Activated T-helper 17 cell treated with anti-CD3 and anti-CD28 coated beads, Interleukin-2, amount 50 U/mL, for 72 hours (primary cell): ENCODE measurements around the gene ADGRF3. TPM values are rescaled to one million over a fixed set of nuclear protein-coding genes. Genes with fewer than 3 reads are reported as not detected.
"Not testable (repeated sequence)": the region's sequence is repeated elsewhere in the genome, so short reads cannot be mapped to it uniquely, and the experiment has no call there.

ENCODE experiments used
- ATAC-seq: fragments of 150-1000 bp; cut with Tn5 transposase; replicated peaks from 2 replicates; pipeline ENCODE4 v1.10.0; 2021; ENCODE audit warnings: mild to moderate bottlenecking, moderate library complexity
- H3K27ac Mint-ChIP-seq: one replicate; pipeline ENCODE4 v1.8.0; 2022; ENCODE audit warnings: mixed read lengths
- H3K27me3 Mint-ChIP-seq: one replicate; pipeline ENCODE4 v1.8.0; 2022; ENCODE audit warnings: mixed read lengths
- H3K36me3 Mint-ChIP-seq: one replicate; pipeline ENCODE4 v1.8.0; 2022; ENCODE audit warnings: low read depth, mild to moderate bottlenecking, mixed read lengths
- H3K4me1 Mint-ChIP-seq: one replicate; pipeline ENCODE4 v1.8.0; 2022; ENCODE audit warnings: mixed read lengths
- H3K4me3 Mint-ChIP-seq: one replicate; pipeline ENCODE4 v1.8.0; 2022; ENCODE audit warnings: mild to moderate bottlenecking, mixed read lengths
- H3K9me3 Mint-ChIP-seq: one replicate; pipeline ENCODE4 v1.8.0; 2022; ENCODE audit warnings: mixed read lengths
- total RNA-seq, 2 donors: library from RNA; stranded (reverse); gene quantifications; one replicate each; pipeline ENCODE4 v1.2.3, GENCODE V29; 2022

Gene ADGRF3
- total RNA-seq, 2 donors from 2014 or later: 1.4 to 3.0 TPM

- Mint-ChIP-seq H3K27me3 (no peaks in the 10 kb centered on the region), H3K4me1 (no peaks in the 10 kb centered on the region), H3K4me3 (no peak overlapping the region), H3K27ac (no peak overlapping the region), H3K36me3 (peaks cover 22% of the 10 kb centered on the region), H3K9me3 (no peaks in the 10 kb centered on the region)
- ATAC-seq: no peak
Measured at GRCh38 chr2:26292646-26293045, 53.9 kb downstream of the ADGRF3 start.

GRCh38 chr2:26290001-26290400, 56.6 kb downstream of the ADGRF3 start:
- no peaks in the 10 kb centered on the region for H3K9me3 Mint-ChIP-seq
- H3K36me3 Mint-ChIP-seq: peaks cover 45% of the 10 kb centered on the region
- H3K27ac Mint-ChIP-seq: no peak overlapping the region
- H3K4me1 Mint-ChIP-seq: no peaks in the 10 kb centered on the region
- no peak overlapping the region for H3K4me3 Mint-ChIP-seq
- no peak for ATAC-seq
- H3K27me3 Mint-ChIP-seq: no peaks in the 10 kb centered on the region

- Mint-ChIP-seq H3K27me3 (no peaks in the 10 kb centered on the region), H3K4me1 (no peaks in the 10 kb centered on the region), H3K9me3 (no peaks in the 10 kb centered on the region), H3K36me3 (peaks cover 85% of the 10 kb centered on the region), H3K4me3 (no peak overlapping the region), H3K27ac (no peak overlapping the region)
- no peak for ATAC-seq
Measured at GRCh38 chr2:26285931-26286330, 60.7 kb downstream of the ADGRF3 start.

- ATAC-seq: no peak
- Mint-ChIP-seq H3K27ac (no peak overlapping the region), H3K4me1 (no peaks in the 10 kb centered on the region), H3K27me3 (no peaks in the 10 kb centered on the region), H3K36me3 (peaks cover 91% of the 10 kb centered on the region), H3K4me3 (no peak overlapping the region), H3K9me3 (no peaks in the 10 kb centered on the region)
Measured at GRCh38 chr2:26284132-26284531, 62.5 kb downstream of the ADGRF3 start.

DNA sequence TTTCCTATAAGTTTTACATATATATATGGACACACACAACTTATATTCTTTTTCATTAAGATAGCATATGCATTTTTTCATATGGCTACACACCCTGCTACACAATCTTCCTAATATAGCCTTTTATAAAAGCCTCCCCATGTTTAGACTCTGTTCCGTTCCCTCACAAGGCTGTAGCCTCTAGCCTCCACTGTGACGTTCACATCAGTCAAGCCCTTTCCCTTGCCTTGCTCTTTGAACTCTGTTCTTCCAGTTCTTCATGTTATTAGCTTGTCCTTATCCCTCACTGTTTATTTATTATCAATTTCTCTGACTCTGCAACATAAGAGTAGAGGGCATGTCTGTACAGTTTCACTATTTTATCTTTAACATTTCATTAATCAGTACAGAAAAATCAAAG, 63.0 kb downstream of the ADGRF3 start:
- no peaks in the 10 kb centered on the region for H3K9me3 Mint-ChIP-seq
- ATAC-seq: no peak
- H3K36me3 Mint-ChIP-seq: peaks cover 96% of the 10 kb centered on the region
- H3K27me3 Mint-ChIP-seq: no peaks in the 10 kb centered on the region
- H3K4me3 Mint-ChIP-seq: no peak overlapping the region
- H3K27ac Mint-ChIP-seq: peak overlapping the region; percentile 10
- no peaks in the 10 kb centered on the region for H3K4me1 Mint-ChIP-seq

DNA sequence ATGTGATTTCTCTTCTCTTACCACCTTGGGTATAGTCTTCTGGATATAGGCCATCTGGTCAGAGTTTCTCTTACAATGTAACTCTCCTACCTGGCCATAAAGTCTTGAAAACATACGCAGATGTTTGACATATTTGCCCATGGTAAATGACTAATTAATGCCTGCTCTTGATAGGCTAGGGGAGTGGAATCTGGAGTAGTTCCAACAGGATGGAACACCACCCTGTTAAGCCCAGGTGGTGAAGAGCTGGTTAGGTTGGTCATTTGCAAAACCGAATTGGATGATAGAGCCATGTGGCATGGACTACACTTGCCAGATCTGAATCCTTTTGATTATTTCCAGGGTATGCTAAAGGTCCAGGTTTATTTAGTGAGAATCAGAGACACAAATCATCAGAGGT, 65.4 kb downstream of the ADGRF3 start:
- ATAC-seq: no peak
- no peak overlapping the region for H3K4me3 Mint-ChIP-seq
- H3K27me3 Mint-ChIP-seq: no peaks in the 10 kb centered on the region
- no peak overlapping the region for H3K27ac Mint-ChIP-seq
- peaks cover 94% of the 10 kb centered on the region for H3K36me3 Mint-ChIP-seq
- H3K4me1 Mint-ChIP-seq: no peaks in the 10 kb centered on the region
- H3K9me3 Mint-ChIP-seq: no peaks in the 10 kb centered on the region

- no peak for ATAC-seq
- H3K9me3 Mint-ChIP-seq: no peaks in the 10 kb centered on the region
- no peaks in the 10 kb centered on the region for H3K4me1 Mint-ChIP-seq
- peaks cover 98% of the 10 kb centered on the region for H3K36me3 Mint-ChIP-seq
- H3K4me3 Mint-ChIP-seq: no peak overlapping the region
- no peak overlapping the region for H3K27ac Mint-ChIP-seq
- no peaks in the 10 kb centered on the region for H3K27me3 Mint-ChIP-seq
Measured at GRCh38 chr2:26279886-26280285, 66.7 kb downstream of the ADGRF3 start.

GRCh38 chr2:26276484-26277227, 69.9 kb downstream of the ADGRF3 start:
- no peak for ATAC-seq
- H3K9me3 Mint-ChIP-seq: no peaks in the 10 kb centered on the region

DNA sequence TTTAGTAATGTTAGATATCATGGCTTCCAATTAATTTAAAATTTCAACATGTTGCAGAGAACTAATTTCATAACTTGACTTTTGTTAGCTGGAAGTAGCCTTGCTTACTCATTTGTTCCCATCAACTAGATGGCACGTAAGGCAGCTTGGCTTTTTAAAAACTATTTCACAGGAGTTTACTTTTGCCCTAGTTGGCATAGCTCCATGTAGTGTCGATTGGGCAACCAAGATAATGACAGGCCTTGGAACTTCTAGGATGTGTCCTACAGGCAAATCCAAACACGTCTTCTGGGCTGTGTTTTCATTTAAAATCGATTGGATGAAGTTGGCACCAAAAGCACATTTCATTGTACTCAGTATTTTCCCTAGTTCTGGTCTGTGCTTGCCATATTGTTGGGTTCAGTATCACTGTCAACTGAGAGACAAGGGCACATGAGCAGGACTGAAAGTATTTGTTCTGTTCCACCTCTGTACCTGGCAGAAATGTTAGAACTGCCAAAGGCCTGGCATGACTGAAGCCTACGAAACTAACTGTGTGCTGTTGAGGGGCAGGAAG, 72.5 kb downstream of the ADGRF3 start:
- Mint-ChIP-seq H3K27me3 (no peaks in the 10 kb centered on the region), H3K9me3 (no peaks in the 10 kb centered on the region), H3K36me3 (peaks cover 79% of the 10 kb centered on the region), H3K27ac (no peak overlapping the region), H3K4me1 (peaks cover 11% of the 10 kb centered on the region), H3K4me3 (no peak overlapping the region)
- no peak for ATAC-seq

More at GRCh38 chr2:26276484-26277227, 69.9 kb downstream of the ADGRF3 start:
- peaks cover 94% of the 10 kb centered on the region for H3K36me3 Mint-ChIP-seq
- H3K27ac Mint-ChIP-seq: no peak overlapping the region
- H3K4me1 Mint-ChIP-seq: no peaks in the 10 kb centered on the region
- H3K27me3 Mint-ChIP-seq: no peaks in the 10 kb centered on the region
- H3K4me3 Mint-ChIP-seq: no peak overlapping the region

DNA sequence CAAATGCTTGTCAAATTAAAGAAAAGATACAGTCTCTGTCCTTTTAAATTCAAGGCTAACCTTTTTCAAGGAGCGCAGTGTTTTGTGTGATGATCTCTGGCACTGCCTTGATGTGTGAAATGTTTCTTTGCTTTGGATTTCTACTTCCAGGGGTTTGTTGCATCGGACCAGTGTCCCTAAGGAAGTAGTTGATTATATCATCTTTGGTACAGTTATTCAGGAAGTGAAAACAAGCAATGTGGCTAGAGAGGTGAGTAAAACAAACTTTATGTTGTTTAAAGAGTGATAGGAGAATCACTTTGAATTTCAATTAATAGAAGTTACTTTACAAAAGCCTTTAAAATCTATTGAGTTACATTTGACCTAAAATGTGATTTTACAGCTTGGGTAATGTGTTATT, 73.1 kb downstream of the ADGRF3 start:
- Mint-ChIP-seq H3K36me3 (peaks cover 75% of the 10 kb centered on the region), H3K27me3 (no peaks in the 10 kb centered on the region), H3K9me3 (no peaks in the 10 kb centered on the region), H3K4me3 (no peak overlapping the region), H3K4me1 (peaks cover 11% of the 10 kb centered on the region), H3K27ac (no peak overlapping the region)
- no peak for ATAC-seq

- Mint-ChIP-seq H3K4me3 (no peak overlapping the region), H3K4me1 (peaks cover 11% of the 10 kb centered on the region), H3K27ac (no peak overlapping the region), H3K27me3 (no peaks in the 10 kb centered on the region), H3K9me3 (no peaks in the 10 kb centered on the region), H3K36me3 (peaks cover 64% of the 10 kb centered on the region)
- no peak for ATAC-seq
Measured at GRCh38 chr2:26270373-26270772, 76.2 kb downstream of the ADGRF3 start.

DNA sequence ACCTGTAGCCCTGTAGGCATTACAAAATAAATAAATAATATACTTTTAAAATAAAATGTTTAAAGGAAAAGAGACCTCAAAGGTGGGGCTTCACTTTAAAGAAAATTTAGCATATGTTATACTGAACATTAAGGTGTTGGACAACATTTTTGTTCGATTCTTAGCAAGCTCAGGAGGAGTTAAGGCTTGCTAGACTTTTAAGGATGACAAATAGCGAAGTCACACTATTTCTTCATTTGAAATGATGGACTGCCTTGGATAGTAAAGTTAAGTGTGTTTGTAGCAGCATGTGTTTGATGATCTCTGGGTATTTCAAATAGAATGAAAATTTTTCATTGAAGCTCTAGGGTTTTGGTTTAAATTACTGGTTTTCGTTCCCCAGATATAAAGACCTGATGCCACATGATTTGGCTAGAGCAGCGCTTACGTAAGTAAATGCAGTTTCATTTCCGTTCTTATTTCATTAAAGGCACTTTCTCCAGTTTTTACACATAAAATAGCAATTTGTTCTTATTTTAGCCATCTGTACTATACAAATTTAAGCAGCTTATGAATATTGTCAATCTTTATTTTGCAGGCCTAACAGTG, 76.9 kb downstream of the ADGRF3 start:
- H3K4me1 Mint-ChIP-seq: peaks cover 11% of the 10 kb centered on the region
- H3K27me3 Mint-ChIP-seq: no peaks in the 10 kb centered on the region
- H3K9me3 Mint-ChIP-seq: no peaks in the 10 kb centered on the region
- H3K27ac Mint-ChIP-seq: peak overlapping the region; percentile 49
- ATAC-seq: no peak
- peaks cover 64% of the 10 kb centered on the region for H3K36me3 Mint-ChIP-seq
- H3K4me3 Mint-ChIP-seq: no peak overlapping the region

GRCh38 chr2:26268670-26269385, 77.8 kb downstream of the ADGRF3 start:
- Mint-ChIP-seq H3K36me3 (peaks cover 65% of the 10 kb centered on the region), H3K4me1 (peaks cover 11% of the 10 kb centered on the region)
- ATAC-seq, H3K27me3 Mint-ChIP-seq, H3K4me3 Mint-ChIP-seq, H3K27ac Mint-ChIP-seq, H3K9me3 Mint-ChIP-seq: not testable (repeated sequence)

- ATAC-seq: no peak
Measured at GRCh38 chr2:26268213-26268612, 78.4 kb downstream of the ADGRF3 start.

DNA sequence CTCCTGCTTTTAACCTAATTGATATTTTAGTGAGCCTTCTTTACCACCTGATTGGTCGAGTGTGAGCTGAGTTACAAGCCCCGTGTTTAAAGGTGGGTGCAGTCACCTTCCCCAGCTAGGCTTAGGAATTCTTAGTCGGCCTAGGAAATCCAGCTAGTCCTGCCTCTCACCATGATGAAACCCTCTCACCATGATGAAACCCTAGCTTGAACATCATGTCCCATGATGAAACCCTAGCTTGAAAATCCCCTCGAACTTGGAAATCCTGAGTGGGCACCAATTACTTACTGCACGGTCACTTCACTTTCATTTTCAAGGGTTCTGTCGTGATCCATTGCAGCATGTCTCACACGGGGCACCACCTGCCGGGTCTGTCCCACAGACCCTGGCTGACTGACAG, 87.8 kb downstream of the ADGRF3 start:
- H3K4me1 Mint-ChIP-seq, ATAC-seq, H3K27me3 Mint-ChIP-seq, H3K27ac Mint-ChIP-seq, H3K4me3 Mint-ChIP-seq, H3K9me3 Mint-ChIP-seq: not testable (repeated sequence)
- H3K36me3 Mint-ChIP-seq: peaks cover 87% of the 10 kb centered on the region

More at GRCh38 chr2:26268213-26268612, 78.4 kb downstream of the ADGRF3 start:
- Mint-ChIP-seq H3K4me1 (peaks cover 11% of the 10 kb centered on the region), H3K36me3 (peaks cover 65% of the 10 kb centered on the region), H3K9me3 (no peaks in the 10 kb centered on the region), H3K27ac (no peak overlapping the region), H3K4me3 (no peak overlapping the region), H3K27me3 (no peaks in the 10 kb centered on the region)
